Ammon's horn (tissue), 1 donor: ENCODE measurements around the gene ZNF511.

Source experiments
- DNase-seq: peaks from one replicate; pipeline ENCODE4 v3.0.0-alpha.2; 2016; ENCODE audit warnings: low spot score

The ZNF511 gene

GRCh38 chr10:133335246-133336117 lies 26.8 kb downstream of the ZNF511 start:
- DNase-seq = peak; percentile 61

GRCh38 chr10:133336118-133336576 lies 27.4 kb downstream of the ZNF511 start:
- DNase-seq = no peak

- peak; percentile 80 for DNase-seq
Measured at GRCh38 chr10:133336577-133337369, 28.1 kb downstream of the ZNF511 start, which contains the start of gene CALY. Gene CALY, minus strand, starts transcription at chr10:133336896. Its CDS starts 7,907 bp downstream, at chr10:133328989.

- no peak for DNase-seq
Measured at GRCh38 chr10:133337370-133337725, 28.6 kb downstream of the ZNF511 start.

- DNase-seq = no peak
Measured at GRCh38 chr10:133338080-133339071, 29.7 kb downstream of the ZNF511 start.

- DNase-seq = no peak
Measured at GRCh38 chr10:133339708-133340380, 31.1 kb downstream of the ZNF511 start.

GRCh38 chr10:133341983-133342382 lies 33.3 kb downstream of the ZNF511 start:
- DNase-seq = no peak

GRCh38 chr10:133342942-133343341 lies 34.2 kb downstream of the ZNF511 start:
- no peak for DNase-seq

- DNase-seq = no peak
Measured at GRCh38 chr10:133343558-133343957, 34.8 kb downstream of the ZNF511 start.

- no peak for DNase-seq
Measured at GRCh38 chr10:133344236-133344635, 35.5 kb downstream of the ZNF511 start.

GRCh38 chr10:133346413-133346812 lies 37.7 kb downstream of the ZNF511 start:
- DNase-seq = no peak

GRCh38 chr10:133347710-133348517 lies 39.2 kb downstream of the ZNF511 start:
- DNase-seq = no peak

- no peak for DNase-seq
Measured at GRCh38 chr10:133349160-133349568, 40.5 kb downstream of the ZNF511 start.

GRCh38 chr10:133349577-133350011 lies 40.9 kb downstream of the ZNF511 start:
- no peak for DNase-seq

GRCh38 chr10:133350283-133350949 lies 41.7 kb downstream of the ZNF511 start:
- DNase-seq = no peak

GRCh38 chr10:133350950-133351329 lies 42.2 kb downstream of the ZNF511 start:
- no peak for DNase-seq

GRCh38 chr10:133351408-133352318 lies 42.9 kb downstream of the ZNF511 start:
- no peak for DNase-seq

- DNase-seq = no peak
Measured at GRCh38 chr10:133353202-133353959, 44.7 kb downstream of the ZNF511 start.
